C4-2B (cell line): ENCODE results near the gene MSRB1.
A peak's percentile ranks its signal among the peaks of the same experiment; 100 is the strongest.

ENCODE experiments used
- H3K27ac ChIP-seq: fragments of 450-650 bp; 2 replicates; pipeline ENCODE4 v1.5.1; 2017
- CTCF ChIP-seq: fragments of 450-650 bp; conservative IDR thresholded peaks from 2 replicates; pipeline ENCODE4 v1.5.1; 2017; ENCODE audit warnings: mild to moderate bottlenecking
- ZFX ChIP-seq: fragments of 450-650 bp; IDR thresholded peaks from 2 replicates; pipeline ENCODE4 v1.6.1; 2017

The MSRB1 gene

GRCh38 chr16:1942810-1943726, at the start of gene MSRB1:
Gene MSRB1 (minus strand): TSS chr16:1943199. CDS start chr16:1943156, 43 bp downstream.
- peak within 1 kb of the TSS; percentile 85 for H3K27ac ChIP-seq
- no peak for TF ChIP-seq ZFX
- no peak for TF ChIP-seq CTCF

DNA sequence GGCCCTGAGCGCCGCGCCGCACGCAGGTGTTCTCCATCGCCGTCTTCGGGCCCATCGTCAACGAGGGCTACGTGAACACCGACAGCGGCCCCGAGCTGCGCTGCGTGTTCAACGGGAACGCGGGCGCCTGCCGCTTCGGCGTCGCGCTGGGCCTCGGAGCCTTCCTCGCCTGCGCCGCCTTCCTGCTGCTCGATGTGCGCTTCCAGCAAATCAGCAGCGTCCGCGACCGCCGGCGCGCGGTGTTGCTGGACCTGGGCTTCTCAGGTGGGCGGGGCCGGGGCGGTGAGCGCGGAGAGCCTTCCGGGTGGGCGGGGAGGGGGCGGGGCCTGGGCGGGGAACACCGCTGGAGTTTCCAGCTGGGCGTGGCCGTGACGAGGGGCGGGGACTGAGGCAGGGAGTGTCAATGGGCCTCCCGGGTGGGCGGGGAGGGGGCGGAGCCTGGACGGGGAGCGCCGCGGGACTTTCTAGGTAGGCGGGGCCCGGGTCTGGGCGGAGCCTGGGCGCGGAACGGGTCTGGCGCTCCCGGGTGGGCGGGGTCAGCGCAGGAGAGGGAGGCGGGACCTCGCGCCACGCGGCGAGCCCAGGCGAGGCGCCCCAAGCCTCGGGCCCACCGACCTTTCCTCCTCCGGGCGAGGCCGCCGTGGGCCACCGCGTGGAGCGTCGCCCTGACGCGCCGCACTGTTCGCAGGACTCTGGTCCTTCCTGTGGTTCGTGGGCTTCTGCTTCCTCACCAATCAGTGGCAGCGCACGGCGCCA, 49.1 kb upstream of the MSRB1 start:
- peak overlapping the region; percentile 0; the same call in 1 of the 2 replicates for H3K27ac ChIP-seq
- TF ChIP-seq CTCF, result no peak
- TF ChIP-seq ZFX, result no peak

DNA sequence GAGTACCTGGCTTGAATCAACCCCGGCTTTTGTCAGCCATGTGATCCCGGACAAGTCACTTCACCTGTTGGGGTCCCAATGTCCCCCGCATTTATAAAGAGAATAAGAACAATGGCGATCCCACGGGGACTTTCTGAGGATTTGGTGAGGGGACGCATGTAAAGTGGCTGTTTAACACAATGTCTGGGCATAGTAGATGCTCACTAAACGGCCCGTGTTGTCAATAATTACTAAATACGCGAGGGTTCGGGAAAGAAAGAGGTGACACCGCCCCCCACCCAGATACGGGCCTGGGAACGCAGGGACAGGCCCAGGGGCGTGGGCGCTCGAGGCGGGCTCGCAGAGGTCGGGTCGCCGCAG, 48.6 kb upstream of the MSRB1 start:
- TF ChIP-seq ZFX (no peak), CTCF (no peak)
- no peak overlapping the region for H3K27ac ChIP-seq

- TF ChIP-seq CTCF (no peak), ZFX (no peak)
- H3K27ac ChIP-seq, result no peak overlapping the region
These were observed 48.1 kb upstream of the MSRB1 start for GRCh38 chr16:1991135-1991551.

DNA sequence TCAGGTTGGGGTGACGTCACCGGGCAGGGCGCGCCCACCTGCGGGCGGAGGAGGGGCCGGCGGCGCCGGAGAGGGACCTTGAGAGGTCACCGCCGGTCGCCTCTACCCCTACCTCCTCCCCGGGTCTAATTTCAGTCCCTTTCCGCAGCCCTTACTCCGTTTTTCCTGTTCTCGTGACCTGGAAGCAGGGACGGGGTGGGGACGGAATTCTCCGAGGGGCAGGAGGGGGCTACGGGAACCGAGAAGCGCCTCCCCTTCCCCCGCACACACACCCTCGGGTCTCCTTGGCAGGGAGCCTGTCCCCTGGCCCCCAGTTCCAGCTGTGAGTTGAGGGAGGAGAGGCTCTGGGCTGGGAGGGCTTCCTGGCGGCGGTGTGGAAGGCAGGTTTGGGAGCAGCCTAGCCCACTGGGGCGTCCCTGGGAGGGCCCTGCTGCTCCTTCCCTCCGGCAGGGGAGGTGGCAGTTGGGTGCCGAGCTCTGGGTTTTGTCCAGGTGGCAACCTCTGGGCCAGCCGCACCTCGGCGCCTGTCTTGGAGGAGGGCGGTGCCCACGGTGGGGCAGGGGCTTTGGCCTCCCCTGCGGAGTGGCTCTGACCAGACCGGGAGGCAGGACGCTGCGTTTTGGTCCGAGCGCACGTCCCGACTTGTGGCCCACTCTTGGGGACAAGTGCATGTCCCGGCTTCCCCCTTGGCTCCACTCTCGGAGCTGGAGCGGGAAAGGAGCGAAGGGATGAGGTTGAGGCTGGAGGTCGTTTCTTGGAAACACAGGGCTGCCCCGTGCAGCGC, 47.5 kb upstream of the MSRB1 start:
- TF ChIP-seq ZFX (no peak), CTCF (no peak)
- peak overlapping the region; percentile 11; the same call in 1 of the 2 replicates for H3K27ac ChIP-seq

DNA sequence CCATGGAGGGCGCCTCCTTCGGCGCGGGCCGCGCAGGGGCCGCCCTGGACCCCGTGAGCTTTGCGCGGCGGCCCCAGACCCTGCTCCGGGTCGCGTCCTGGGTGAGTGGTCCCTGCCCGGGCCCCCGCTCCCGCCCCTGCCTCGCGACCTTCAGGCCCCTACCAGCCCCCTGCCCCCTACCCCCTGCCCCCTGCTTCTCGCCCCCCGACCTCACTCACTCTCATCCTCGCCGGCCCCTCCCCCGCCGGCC, 47.0 kb upstream of the MSRB1 start:
- no peak overlapping the region for H3K27ac ChIP-seq
- no peak for TF ChIP-seq ZFX

GRCh38 chr16:1989209-1990100, 46.5 kb upstream of the MSRB1 start, which contains the start of gene SYNGR3:
Gene SYNGR3 (plus strand): TSS chr16:1989970. CDS start chr16:1990103, 133 bp downstream.
- peak within 1 kb of the TSS; percentile 11; the same call in 1 of the 2 replicates for H3K27ac ChIP-seq
- TF ChIP-seq ZFX (no peak), CTCF (no peak)
